ENCODE data around the gene CTSF.
"Not testable (repeated sequence)": the region's sequence is repeated elsewhere in the genome, so short reads cannot be mapped to it uniquely, and the experiment has no call there.

CTSF gene

DNA sequence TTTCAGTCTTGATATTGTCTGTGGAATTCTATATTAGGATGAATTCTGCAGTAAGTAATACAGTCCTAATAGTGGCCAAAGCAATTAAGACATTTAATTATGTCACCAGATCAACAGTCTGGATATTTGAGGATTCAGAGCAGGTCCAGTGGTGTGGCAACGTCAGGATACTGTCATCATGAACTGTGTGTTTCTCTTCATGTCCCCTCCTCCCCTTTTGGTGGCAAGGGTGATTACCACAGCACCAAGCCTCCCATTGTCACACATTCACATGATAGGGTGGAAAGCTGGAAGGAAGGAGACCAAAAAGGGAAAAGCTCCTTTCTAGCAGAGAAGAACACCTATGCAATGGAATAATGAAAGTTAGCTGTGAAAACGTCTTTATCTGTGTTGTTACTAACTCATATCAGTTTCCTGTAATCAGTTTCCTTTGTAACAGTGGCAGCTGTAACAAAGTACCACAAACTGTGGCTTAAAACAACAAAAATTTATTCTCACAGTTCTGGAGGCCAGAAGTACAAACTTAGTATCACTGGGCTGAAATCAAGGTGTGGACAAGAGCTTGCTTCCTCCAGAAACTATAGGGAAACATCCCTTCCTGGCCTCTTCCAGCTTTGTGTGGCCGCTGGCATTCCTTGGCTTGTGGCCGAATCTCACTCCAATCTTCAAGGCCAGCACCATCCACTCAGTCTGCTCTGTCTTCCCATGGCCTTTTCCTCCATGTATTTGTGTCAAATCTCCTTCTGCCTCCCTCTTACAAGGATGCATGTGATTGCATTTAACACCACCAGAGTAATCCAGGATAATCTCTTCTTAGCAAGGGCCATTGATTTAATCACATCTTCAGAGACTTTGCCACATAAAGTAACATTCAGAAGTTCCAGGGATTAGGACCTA lies 41.6 kb upstream of the CTSF start:
- DNase-seq (ENCODE audit: low spot score), result no peak
- TF ChIP-seq, protein P1, sequence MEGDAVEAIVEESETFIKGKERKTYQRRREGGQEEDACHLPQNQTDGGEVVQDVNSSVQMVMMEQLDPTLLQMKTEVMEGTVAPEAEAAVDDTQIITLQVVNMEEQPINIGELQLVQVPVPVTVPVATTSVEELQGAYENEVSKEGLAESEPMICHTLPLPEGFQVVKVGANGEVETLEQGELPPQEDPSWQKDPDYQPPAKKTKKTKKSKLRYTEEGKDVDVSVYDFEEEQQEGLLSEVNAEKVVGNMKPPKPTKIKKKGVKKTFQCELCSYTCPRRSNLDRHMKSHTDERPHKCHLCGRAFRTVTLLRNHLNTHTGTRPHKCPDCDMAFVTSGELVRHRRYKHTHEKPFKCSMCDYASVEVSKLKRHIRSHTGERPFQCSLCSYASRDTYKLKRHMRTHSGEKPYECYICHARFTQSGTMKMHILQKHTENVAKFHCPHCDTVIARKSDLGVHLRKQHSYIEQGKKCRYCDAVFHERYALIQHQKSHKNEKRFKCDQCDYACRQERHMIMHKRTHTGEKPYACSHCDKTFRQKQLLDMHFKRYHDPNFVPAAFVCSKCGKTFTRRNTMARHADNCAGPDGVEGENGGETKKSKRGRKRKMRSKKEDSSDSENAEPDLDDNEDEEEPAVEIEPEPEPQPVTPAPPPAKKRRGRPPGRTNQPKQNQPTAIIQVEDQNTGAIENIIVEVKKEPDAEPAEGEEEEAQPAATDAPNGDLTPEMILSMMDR (IDR thresholded peaks at IDR 0.05; ENCODE audit: extremely low read depth, insufficient read depth, missing control alignments), result no peak
- in situ Hi-C loops (cut with MboI; ENCODE audit: low pct_unique_long_range_greater_than_20kb, low sequenced_read_pairs, unreplicated experiment), result no loop called here

DNA sequence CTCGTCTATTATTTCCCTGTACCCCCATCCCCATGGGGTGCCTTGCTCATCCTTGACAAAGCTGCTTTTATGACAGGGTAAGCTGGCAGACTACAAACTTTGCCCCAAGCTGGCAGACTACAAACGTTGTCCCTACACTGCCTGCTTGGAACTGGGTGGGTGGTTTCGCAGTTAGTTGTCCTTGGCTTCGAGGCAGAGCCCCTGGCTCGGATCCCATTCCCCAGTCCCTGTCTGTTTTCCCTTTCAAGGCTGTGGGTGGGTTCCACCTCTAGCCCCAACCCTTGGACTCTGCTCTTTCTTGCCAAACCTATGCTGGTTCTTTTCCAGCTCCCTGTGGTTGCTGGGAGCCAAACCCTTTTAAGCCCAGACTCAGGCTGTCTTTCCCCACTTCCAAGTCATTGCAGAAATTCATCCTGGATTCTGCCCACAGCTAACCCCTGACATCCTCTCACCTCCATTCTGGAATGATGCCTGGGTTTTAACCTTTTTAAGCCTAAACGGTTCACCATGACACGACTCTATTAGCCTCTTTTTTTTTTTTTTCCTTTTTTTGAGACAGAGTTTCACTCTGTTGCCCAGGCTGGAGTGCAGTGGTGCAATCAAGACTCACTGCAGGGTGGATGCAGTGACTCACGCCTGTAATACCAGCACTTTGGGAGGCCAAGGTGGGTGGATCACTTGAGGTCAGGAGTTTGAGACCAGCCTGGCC lies 38.9 kb upstream of the CTSF start:
- in situ Hi-C loops (cut with MboI; ENCODE audit: low pct_unique_long_range_greater_than_20kb, low sequenced_read_pairs, unreplicated experiment), result no loop called here
- TF ChIP-seq, protein P1 (IDR thresholded peaks at IDR 0.05; ENCODE audit: extremely low read depth, insufficient read depth, missing control alignments), result no peak
- no peak for DNase-seq (ENCODE audit: low spot score)

DNA sequence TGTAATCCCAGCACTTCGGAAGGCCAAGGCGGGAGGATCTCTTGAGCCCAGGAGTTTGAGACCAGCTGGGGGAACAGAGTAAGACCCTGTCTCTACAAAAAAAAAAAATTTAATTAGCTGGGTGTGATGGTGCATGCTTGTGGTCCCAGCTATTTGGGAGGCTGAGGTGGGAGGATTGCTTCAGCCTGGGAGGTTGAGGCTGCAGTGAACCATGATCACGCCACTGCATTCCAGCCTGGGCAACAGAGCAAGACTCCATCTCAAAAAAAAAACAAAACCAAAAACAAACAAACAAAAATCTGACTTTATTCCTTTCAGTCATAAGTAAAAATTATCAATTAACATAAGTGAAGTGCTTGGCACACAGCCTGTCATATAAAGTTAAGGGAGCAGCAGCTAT lies 38.2 kb upstream of the CTSF start:
- in situ Hi-C loops (cut with MboI; ENCODE audit: low pct_unique_long_range_greater_than_20kb, low sequenced_read_pairs, unreplicated experiment), result not testable (repeated sequence)

DNA sequence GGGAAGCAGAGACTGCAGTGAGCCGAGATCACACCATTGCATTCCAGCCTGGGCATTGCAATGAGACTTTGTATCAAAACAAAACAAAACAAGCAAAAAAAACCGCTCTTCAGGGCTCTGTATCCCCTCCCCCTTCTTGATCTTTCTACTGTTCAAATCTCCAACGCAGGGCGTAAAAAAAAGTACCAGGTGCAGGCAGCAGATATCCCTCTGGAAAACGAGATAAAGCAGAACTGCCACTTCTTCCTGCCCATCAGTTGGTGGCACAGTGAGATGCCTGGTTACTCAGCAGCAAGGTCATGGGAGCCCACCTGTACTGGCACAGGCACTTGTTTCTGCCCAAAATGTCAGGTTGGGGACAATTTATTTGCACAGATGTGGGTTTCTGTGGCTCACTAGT lies 35.7 kb upstream of the CTSF start:
- TF ChIP-seq, protein P1 (IDR thresholded peaks at IDR 0.05; ENCODE audit: extremely low read depth, insufficient read depth, missing control alignments), result no peak
- DNase-seq (ENCODE audit: low spot score), result no peak
- in situ Hi-C loops (cut with MboI; ENCODE audit: low pct_unique_long_range_greater_than_20kb, low sequenced_read_pairs, unreplicated experiment), result no loop called here

More for the DNA sequence above, 38.2 kb upstream of the CTSF start:
- not testable (repeated sequence) for DNase-seq (ENCODE audit: low spot score)

DNA sequence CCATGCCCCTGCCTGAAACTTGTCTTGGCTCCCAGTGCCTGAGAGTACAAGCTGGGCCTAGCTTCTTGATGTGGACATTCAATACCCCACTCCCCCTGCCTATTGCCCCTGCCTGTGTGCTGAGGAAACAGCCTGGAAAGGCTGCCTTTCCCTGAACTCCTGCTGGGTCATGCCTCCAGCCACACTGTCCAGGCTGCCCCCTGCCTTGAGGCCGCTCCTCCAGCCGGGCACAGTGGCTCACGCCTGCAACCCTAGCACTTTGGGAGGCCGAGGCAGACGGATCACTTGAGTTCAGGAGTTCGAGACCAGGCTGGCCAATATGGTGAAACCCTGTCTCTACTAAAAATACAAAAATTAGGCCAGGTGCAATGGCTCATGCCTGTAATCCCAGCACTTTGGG lies 34.7 kb upstream of the CTSF start:
- DNase-seq (ENCODE audit: low spot score), result no peak
- TF ChIP-seq, protein P1 (IDR thresholded peaks at IDR 0.05; ENCODE audit: extremely low read depth, insufficient read depth, missing control alignments), result no peak
- in situ Hi-C loops (cut with MboI; ENCODE audit: low pct_unique_long_range_greater_than_20kb, low sequenced_read_pairs, unreplicated experiment), result no loop called here

DNA sequence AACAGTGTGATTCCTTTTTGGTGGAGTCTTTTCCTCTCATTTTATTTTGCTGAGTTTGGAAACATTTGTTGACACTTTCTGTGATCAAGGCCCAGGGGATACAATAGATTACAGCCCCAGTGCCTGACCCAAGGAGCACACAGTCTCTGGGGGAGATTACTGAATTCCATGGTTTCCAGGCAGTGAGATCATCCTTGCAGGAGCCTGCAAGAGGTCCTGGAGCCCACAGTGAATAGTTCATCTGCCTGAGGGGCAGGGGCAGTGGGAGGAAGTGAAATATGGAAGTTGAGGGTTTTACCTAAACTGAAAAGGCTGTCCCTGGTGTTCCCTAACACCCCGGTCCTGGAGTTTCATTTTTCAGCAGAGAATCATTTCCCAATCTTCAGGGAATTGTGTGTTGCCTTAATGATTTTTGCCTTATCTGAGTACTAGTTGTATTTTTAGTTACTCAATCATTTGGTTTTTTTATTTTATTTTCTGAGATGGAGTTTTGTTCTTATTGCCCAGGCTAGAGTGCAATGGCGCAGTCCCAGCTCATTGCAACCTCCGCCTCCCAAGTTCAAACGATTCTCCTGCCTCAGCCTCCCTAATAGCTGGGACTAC lies 32.3 kb upstream of the CTSF start:
- DNase-seq (ENCODE audit: low spot score), result no peak

More for the DNA sequence above, 32.3 kb upstream of the CTSF start:
- TF ChIP-seq, protein P1 (IDR thresholded peaks at IDR 0.05; ENCODE audit: extremely low read depth, insufficient read depth, missing control alignments), result no peak
- in situ Hi-C loops (cut with MboI; ENCODE audit: low pct_unique_long_range_greater_than_20kb, low sequenced_read_pairs, unreplicated experiment), result no loop called here

All from GM13977 (cell line).